Measurements from ENCODE around the gene GDI2. TPM values are rescaled to one million over a fixed set of nuclear protein-coding genes. Genes with fewer than 3 reads are reported as not detected.
"Not testable (repeated sequence)": the region's sequence is repeated elsewhere in the genome, so short reads cannot be mapped to it uniquely, and the experiment has no call there.

GDI2 gene
- total RNA-seq, 4 donors from 2014 or later: 122 to 270 (median 203) TPM

DNA sequence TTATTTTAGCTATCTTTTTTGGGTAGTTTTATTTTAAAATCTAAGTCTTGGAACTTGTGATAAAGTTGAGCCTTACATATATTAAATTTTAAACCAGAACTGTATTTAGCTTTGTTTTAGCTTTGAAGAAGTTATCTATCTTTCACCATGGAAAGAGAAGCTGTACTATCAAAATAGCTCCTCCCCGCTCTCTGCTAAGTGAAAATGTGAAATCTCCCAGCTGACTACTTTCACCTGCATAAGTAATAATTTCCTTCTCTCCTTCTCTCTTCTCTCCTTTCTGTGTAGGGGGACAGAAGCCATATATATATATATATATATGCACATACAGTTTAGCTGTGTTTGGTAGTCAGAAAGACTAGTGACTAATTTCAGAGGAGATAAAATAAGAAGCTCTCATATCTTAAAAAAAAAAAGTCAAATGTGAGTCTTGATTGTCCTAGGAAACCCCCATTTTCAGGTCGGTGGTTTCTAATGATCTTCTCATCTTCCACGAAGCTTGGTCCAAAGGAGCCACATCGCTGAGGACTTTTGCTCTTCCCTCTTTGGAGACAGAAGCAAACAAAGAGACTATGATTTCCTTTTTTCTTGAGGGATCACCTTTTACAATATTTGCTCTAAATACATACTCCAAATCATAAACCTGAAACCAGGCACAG lies 30.6 kb upstream of the GDI2 start:
- in situ Hi-C loops (cut with MboI; ENCODE audit: low pct_ligation_motif_present in 1 of 4, low pct_unique_long_range_greater_than_20kb in 1 of 4, low sequenced_read_pairs in 3 of 4) (no loop called here), intact Hi-C loops (cut with DNase I; ENCODE audit: low total_unique reads) (no loop called here)
- WGBS, 2 donors (ENCODE audit: low coverage in 1 of 2): 36 to 39% methylated on average over 4 of the region's 4 CpGs
- no peaks in the 10 kb centered on the region for H3K36me3 ChIP-seq
- peaks cover 0 to 6% (median 0%) of the 10 kb centered on the region in 4 donors for H3K4me1 ChIP-seq
- H3K9me3 ChIP-seq: no peaks in the 10 kb centered on the region
- no peak for DNase-seq
- no peak overlapping the region for H3K27ac ChIP-seq
- TF ChIP-seq EP300 (IDR thresholded peaks at IDR 0.05; ENCODE audit: low read depth): no peak
- TF ChIP-seq, protein P1, sequence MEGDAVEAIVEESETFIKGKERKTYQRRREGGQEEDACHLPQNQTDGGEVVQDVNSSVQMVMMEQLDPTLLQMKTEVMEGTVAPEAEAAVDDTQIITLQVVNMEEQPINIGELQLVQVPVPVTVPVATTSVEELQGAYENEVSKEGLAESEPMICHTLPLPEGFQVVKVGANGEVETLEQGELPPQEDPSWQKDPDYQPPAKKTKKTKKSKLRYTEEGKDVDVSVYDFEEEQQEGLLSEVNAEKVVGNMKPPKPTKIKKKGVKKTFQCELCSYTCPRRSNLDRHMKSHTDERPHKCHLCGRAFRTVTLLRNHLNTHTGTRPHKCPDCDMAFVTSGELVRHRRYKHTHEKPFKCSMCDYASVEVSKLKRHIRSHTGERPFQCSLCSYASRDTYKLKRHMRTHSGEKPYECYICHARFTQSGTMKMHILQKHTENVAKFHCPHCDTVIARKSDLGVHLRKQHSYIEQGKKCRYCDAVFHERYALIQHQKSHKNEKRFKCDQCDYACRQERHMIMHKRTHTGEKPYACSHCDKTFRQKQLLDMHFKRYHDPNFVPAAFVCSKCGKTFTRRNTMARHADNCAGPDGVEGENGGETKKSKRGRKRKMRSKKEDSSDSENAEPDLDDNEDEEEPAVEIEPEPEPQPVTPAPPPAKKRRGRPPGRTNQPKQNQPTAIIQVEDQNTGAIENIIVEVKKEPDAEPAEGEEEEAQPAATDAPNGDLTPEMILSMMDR (IDR thresholded peaks at IDR 0.05): no peak
- no peak for TF ChIP-seq POLR2A (IDR thresholded peaks at IDR 0.05)
- no peak for TF ChIP-seq POLR2AphosphoS5 (IDR thresholded peaks at IDR 0.05)
- no peak overlapping the region for H3K4me3 ChIP-seq
- H3K27me3 ChIP-seq: no peaks in the 10 kb centered on the region

DNA sequence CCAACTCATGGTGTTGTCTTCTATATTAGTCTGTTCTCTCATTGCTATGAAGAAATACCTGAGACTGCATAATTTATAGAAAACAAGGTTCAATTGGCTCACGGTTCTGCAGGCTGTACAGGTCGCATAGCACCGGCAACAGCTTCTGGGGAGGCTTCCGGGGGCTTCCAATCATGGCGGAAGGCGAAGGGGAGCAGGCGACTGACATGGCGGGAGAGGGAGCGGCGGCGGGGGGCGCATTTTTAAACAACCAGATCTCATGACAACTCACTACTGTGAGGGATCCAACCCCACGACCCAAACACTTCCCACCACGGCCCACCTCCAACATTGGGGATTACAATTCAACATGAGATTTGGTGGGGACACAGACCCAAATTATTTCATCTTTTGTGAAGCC lies 28.7 kb upstream of the GDI2 start:
- Histone ChIP-seq H3K4me3 (no peak overlapping the region), H3K9me3 (no peaks in the 10 kb centered on the region), H3K36me3 (no peaks in the 10 kb centered on the region), H3K27ac (no peak overlapping the region), H3K4me1 (peaks cover 0 to 6% (median 0%) of the 10 kb centered on the region in 4 donors), H3K27me3 (no peaks in the 10 kb centered on the region)
- intact Hi-C loops (cut with DNase I; ENCODE audit: low total_unique reads): no loop called here
- no peak for DNase-seq
- in situ Hi-C loops (cut with MboI; ENCODE audit: low pct_ligation_motif_present in 1 of 4, low pct_unique_long_range_greater_than_20kb in 1 of 4, low sequenced_read_pairs in 3 of 4): no loop called here
- 40 to 90% methylated on average over 1 to 14 of the region's 14 CpGs for WGBS, 2 donors (ENCODE audit: low coverage in 1 of 2)
- no peak for TF ChIP-seq POLR2A (IDR thresholded peaks at IDR 0.05)
- TF ChIP-seq, protein P1 (IDR thresholded peaks at IDR 0.05): no peak
- no peak for TF ChIP-seq EP300 (IDR thresholded peaks at IDR 0.05; ENCODE audit: low read depth)
- no peak for TF ChIP-seq POLR2AphosphoS5 (IDR thresholded peaks at IDR 0.05)

DNA sequence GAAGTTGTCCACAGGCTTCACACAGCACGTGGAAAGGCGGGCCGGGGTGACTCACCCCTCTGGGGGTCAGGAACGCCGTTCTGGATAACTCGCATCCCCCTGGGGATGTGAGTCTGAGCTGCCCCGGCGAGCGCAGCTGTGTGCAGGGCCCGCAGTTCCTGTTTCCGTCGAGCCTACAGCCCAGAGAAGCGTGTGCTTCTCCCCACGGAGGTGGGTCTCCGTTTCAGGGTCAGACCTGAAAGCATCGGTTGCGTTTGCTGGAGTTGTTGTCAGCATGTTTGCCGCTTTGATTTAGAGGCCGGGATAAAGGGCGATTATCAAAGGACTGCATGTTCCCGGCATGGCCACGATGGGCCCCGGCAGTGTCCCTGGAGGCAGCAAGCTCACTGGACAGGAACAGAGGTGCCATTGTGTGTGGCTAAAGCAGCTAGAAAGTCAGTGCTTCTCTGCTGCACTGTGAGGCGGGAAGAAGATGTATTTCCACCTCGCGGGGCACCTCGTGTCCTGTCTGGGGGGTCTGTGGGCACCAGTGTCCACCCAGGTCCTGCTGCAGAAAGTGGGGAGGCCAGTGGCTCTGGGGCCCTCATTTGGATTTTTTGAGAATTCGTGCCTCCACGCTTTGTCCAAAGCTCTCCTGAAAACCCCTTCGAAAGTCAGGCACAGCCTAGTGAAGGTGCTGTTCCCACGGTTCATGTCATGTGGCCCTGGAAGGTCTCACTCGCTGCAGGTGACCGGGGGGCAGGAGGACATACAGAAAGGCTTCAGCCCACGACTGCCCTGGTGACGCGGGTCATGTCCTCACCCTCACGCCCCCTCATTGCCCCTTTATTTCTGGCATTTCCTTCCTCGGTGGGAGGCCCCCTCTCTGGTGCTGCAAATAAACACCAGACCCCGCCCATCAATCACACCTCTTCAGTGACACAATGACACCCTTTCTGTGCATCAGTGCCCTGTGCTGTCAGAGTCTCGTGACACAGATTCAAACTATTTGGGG lies 27.4 kb upstream of the GDI2 start:
- in situ Hi-C loops (cut with MboI; ENCODE audit: low pct_ligation_motif_present in 1 of 4, low pct_unique_long_range_greater_than_20kb in 1 of 4, low sequenced_read_pairs in 3 of 4) (no loop called here), intact Hi-C loops (cut with DNase I; ENCODE audit: low total_unique reads) (no loop called here)
- WGBS, 2 donors (ENCODE audit: low coverage in 1 of 2): 68% methylated on average over 40 of the region's 40 CpGs; no CpG with 5 or more reads in 1 of the 2 donors
- Histone ChIP-seq H3K9me3 (no peaks in the 10 kb centered on the region), H3K36me3 (no peaks in the 10 kb centered on the region), H3K27ac (peak overlapping the region in 3 of 4 donors; percentile 12 to 29 (median 22)), H3K27me3 (no peaks in the 10 kb centered on the region), H3K4me1 (peaks cover 0 to 6% (median 0%) of the 10 kb centered on the region in 4 donors), H3K4me3 (no peak overlapping the region)
- TF ChIP-seq, protein P1 (IDR thresholded peaks at IDR 0.05): no peak
- no peak for TF ChIP-seq EP300 (IDR thresholded peaks at IDR 0.05; ENCODE audit: low read depth)
- no peak for TF ChIP-seq POLR2A (IDR thresholded peaks at IDR 0.05)
- TF ChIP-seq POLR2AphosphoS5 (IDR thresholded peaks at IDR 0.05): no peak
- peak; percentile 28 for DNase-seq

DNA sequence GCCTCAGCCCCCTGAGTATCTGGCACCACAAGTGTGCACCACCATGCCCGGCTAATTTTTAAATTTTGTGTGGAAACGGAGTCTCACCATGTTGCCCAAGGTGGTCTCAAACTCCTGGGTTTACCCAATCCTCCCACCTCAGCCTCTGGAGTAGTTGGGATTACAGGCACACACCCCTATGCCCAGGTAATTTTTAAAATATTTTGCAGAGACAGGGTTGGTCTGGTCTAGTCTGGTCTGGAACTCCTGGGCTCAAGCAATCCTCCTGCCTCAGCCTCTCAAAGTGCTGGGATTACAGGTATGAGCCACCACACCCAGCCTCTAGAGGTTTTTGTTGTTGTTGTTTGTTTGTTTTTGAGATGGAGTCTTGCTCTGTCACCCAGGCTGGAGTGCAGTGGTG lies 22.9 kb upstream of the GDI2 start:
- not testable (repeated sequence) for H3K27me3 ChIP-seq, H3K36me3 ChIP-seq

More for the DNA sequence above, 22.9 kb upstream of the GDI2 start:
- H3K9me3 ChIP-seq; H3K4me3 ChIP-seq; in situ Hi-C loops (cut with MboI; ENCODE audit: low pct_ligation_motif_present in 1 of 4, low pct_unique_long_range_greater_than_20kb in 1 of 4, low sequenced_read_pairs in 3 of 4); DNase-seq; H3K27ac ChIP-seq; intact Hi-C loops (cut with DNase I; ENCODE audit: low total_unique reads); H3K4me1 ChIP-seq: not testable (repeated sequence)
- 97% methylated on average over 2 of the region's 2 CpGs; no CpG with 5 or more reads in 1 of the 2 donors for WGBS, 2 donors (ENCODE audit: low coverage in 1 of 2)

Data from transverse colon (tissue), 4 donors.